Fibroblast of skin of right quadriceps (primary cell): ENCODE data around the gene FAM83F.
"Not testable (repeated sequence)": the region's sequence is repeated elsewhere in the genome, so short reads cannot be mapped to it uniquely, and the experiment has no call there.

Experiments used
- DNase-seq: peaks from one replicate; pipeline ENCODE4 v3.0.0-alpha.2; 2013

FAM83F gene

DNA sequence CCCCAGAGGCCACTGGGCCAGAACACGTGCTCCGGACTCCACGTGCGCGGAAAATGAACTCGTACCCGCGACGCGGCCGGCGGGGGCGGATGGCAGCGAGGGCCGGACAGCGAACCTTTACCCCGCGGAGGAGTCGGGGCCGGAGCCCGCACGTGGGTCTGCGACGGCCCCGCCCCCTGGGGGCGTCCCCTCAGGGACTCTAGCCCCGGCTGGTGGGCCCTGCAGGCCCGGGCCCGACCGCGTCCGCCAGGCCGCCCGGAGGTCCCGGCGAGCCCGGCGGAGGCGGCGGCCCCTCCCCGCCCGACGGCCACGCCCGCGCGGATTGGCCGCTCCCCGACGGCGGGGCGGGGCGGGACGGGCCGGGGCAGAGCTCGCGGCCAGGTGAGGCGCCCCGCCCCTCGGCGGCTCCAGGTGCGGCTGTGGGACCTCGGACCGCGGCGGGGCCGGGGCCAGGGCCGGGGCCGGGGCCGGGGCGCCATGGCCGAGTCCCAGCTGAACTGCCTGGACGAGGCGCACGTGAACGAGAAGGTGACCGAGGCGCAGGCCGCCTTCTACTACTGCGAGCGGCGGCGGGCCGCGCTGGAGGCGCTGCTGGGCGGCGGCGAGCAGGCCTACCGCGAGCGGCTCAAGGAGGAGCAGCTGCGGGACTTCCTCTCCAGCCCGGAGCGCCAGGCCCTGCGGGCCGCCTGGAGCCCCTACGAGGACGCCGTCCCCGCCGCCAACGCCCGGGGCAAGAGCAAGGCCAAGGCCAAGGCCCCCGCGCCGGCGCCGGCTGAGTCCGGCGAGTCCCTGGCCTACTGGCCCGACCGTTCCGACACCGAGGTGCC is at the start of gene FAM83F:
Gene FAM83F, plus strand, starts transcription at position 389 of the 827 bp plus-strand sequence. Its CDS starts 89 bp downstream, at position 478.
- no peak for DNase-seq

DNA sequence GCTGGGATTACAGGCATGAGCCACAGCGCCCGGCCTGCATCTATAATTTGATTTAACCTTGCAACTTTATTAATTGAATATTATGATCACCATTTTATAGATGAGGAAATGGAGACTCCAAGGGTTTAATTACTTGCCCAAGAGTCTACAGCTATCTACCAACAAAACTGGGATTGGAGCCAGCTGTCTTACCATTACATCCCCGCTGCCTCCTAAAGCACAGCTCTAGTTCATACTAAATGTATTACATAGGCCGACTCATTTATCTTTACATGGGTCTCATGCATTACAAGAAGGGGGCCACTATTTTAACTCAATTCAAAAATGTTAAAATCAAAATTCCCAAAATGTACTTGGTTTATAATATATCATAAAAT is 48.6 kb upstream of the FAM83F start:
- no peak for DNase-seq

DNA sequence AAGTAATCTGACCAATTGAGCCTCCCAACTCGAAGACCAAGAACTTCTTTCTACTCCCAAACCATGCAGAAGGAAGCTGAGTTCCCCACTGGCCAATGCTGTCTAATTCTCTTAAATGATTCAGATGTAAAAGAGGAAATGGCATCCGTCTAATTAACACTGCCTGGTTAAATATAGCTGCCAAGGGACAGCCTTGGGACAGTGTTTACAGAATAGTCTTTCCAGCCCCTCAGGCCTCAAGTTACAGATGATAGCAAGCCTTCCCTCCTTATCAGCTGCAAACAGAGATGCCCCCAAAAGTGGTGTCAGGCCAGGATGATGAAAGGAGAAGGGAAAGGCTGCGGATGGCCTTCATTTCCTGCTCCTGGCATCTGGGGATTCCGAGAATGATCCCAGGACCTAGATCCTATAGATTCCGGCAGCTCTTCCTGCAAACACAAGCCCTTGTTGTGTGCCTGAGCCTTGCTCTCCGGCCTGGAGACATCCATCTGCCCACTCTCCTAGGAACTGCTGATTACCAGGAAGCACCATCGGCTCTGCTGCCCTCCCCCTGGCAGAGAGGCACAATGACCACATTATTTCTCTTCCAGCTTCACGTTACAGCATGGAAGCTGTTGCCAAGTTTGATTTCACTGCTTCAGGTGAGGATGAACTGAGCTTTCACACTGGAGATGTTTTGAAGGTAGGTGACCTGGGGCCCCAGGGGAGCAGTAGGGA is 48.1 kb upstream of the FAM83F start:
- DNase-seq, result no peak

DNA sequence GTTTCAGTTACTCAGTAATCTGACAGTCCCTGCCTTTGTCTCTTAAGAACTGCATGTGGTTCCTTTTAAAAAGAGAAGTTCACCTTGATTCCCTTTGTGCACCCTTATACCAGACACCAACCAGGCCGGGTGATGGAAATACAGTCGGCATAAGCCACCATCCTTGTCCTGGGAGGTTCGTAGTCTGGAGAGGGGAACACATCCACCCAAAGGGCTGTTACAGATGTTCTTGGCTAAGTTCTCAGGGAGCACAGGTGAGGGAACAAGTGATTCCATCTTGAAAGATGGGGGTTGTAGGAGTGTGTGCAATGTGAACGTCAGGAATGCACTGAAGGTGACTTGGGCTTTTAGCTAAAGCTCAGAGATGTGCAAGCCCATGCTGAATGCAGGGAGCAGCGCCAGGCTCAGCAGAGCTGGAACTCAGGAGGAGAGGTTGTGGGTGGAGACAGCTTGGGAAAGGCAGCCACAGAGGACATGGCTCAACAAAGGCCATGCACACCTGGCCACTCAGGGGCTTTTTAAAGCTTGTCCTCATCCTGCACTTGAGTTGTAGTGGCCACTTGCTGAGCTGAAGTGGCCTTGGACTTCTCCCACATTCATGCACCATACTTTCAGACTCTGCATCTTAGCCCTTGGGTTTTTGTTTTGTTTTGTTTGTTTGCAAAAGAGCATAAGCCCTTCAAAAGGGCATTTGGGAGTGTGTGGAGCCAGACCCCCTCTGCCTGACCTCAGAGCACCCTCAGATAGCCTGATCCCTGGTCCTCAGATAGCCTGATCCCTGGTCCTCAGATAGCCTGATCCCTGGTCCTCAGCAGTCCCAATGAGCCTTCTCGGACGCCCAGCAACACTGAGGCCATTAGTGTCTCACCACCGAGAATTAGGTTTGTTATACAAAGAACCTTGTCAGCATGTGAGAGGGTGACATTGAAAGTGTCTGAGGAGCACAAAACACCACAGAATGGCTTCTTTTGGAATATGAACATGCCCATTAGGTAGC is 47.2 kb upstream of the FAM83F start:
- no peak for DNase-seq

DNA sequence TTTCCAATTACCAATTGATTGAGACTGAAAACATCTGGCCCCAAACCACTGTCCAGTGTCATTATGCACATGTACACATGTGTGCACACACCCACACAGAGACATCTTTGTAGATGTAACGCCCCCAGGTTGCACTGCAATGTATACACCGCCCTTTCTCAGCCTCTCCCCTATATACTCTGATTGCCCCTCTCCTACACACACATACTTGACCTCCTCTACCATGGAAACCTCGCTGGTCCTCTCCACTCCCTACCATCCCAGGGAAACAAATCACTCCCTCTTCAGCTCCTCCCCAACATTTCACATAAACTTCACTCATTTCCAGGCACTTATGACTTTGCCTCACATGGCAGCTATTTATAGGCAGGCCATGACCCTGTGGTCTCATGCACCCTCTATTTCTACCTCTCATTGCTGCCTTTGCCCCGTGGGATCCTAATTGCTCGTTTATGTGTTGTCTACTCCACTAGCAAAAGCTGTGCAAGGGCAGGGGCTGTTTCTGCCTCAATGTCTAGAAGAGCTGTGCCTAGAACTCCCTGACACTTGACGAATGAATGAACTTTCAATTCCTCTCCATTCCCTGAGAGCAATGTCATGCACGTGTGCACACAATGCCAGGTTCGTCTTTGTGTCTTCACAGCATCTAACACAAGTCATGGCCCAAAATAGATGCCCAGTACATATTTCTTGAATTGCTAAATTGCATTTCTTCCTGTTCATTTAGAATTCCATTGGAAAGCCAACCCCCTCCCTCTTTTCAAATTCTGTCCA is 44.6 kb upstream of the FAM83F start:
- no peak for DNase-seq

DNA sequence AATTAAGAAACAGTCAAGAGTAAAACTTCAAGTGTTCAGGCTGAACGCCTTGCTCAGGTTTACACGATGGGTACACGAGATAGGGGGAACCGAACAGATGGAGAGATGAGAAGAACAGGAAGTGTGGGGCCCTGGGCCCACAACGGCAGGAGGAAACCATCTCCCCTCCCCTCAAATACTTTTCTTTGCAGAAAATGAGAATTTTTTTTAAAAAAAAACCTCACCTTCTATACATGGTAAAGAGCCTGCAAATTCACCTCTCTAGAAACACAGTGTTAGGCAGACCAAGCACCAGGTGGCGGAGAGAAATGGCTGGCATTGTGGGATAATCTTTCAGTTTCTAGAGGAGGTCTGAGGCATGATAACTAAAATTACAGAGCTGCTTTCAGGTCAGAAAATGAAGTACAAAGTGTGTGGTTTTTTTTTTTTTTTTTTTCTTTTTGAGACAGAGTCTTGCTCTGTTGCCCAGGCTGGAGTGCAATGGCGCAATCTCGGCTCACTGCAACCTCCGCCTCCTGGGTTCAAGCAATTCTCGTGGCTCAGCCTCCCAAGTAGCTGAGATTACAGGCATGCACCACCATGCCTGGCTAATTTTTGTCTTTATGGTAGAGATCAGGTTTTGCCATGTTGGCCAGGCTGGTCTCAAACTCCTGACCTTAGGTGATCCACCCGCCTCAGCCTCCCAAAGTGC is 43.0 kb upstream of the FAM83F start:
- DNase-seq, result not testable (repeated sequence)

DNA sequence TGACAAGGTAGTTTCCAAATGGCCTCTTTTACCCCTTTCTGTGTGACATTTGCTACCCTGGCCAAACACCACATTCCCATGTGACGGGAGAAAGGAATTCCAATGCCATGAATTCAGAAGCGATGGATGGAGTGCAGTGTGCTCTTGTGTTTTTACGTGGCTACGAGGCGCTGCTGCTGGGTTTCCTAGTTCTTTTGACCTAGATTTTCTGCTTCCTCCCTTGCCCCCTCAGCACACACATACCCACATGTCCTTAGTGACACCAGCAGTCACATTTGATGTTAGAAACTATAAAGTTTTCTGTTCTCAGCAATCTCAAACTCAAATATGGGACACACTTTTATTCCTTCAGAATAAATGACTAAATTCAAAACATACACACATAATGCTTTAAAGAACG is 42.4 kb upstream of the FAM83F start:
- DNase-seq, result no peak

DNA sequence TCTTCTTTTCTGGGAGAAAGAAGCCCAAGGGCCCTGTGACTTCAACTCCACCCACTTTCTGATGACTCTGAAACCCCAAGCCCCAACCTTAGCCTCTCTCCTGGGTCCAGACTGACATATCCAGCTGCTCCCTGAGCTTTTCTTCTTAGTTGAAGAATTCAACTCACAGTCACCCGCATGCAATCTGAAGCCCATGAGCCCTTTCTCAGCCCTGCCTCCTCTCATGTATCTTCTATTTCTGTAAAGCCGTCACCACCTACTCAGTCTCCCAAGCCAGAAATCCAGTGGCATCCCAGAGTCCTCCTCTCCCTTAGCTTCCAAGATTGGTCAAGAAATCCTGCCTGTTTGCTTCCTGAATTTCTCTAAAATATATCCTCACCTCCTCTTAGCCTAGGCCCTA is 41.7 kb upstream of the FAM83F start:
- DNase-seq, result no peak

DNA sequence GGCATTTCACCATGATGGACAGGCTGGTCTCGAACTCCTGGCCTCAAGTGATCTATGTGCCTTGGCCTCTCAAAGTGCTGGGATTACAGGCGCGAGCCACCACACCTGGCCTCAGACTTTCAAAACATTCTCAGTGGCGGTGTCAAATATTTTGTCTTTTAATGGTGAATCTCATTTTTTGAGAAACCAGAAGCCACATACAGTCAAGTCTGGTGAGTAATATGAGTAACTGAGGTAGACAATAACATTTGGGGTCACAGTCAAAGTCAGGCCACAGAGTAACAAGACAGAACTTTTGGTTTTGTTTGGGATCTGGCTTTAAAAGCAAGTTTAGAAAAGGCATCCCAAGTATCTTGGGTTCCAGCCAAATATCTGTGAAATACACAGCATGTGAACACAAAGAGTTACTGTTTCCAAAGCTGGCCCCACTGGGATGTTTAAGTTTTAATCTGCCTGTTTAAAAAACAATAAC is 40.1 kb upstream of the FAM83F start:
- DNase-seq, result peak; percentile 93

DNA sequence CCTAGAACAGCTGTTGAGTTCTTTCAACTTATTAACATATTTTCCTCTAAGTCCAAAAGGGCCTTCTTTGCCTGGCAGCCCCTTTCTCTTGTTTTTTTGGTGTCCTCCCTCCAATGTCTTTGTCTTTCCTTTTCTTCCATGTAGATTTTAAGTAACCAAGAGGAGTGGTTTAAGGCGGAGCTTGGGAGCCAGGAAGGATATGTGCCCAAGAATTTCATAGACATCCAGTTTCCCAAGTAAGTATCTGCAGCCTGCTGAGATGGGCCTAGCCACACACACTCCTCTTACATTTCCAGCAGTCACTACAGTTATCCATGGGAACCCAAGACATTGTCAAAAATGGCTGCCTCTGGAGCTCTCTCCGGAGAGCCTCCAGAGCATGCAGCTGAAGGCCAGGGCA is 39.1 kb upstream of the FAM83F start:
- DNase-seq, result no peak

DNA sequence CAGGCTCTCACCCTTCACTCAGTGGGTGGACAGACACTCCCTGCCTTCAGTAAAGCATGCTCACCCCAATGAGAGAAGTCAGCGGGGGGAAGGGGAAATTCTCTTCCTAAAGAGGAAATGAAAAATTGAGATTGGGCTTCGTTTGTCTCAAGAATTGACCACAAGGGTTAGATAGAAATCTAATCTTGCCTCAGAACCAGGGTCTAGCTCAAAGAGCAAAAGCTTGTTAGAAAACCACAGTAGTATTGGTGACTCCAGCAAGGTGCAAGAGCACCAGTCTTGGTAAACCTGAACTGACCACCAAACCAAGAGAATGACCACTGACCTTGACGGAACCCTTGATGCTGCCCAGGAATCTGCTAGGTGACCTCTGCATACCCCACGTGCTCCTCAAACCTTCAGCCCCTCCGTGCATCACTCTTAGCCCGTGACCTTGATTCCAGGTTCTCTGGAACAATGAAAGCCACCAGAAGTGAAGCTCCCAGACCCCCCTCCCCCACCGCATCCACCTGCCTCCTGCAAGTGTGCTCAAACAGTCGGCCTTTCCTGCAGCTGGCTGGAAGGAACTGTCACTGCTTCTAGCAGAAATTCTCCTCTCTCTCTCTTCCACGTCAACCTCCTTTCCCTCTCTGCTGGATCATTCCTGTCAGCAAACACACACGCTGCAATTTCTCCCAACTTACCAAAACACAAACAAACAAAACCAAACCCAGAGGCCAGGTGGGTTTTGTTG is 37.7 kb upstream of the FAM83F start:
- DNase-seq, result no peak

DNA sequence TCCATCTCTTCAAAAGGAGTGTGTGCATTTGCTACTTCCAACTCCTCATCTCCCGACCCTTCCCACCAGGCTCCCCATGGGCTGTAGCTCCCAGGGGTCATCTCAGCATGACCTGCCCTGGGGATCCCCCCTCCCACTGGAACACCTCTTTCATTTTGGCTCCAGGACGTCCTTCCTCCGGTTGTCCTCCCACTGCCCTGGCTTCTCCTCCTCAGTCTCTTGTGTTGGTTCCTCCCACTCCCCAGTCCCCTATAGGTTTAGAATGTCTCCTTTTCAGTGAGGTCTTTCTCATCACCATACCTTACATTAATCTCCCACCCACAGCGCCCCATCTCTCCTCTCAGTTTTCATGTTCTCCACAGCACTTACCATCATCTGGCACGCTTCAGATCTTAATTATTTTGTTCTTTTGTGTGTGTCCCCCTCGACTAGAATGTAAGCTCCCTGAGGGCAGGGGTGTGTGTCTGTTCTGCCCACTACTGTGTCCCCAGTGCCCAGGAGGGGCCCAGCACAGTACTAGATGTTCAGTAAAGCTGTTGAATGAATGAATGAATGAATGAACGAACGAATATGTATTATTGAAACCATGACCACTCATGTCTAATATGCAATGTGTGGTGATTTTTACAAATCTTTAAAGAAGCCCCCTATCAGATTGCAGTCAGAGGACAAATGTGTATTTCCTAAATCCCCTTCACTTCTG is 36.6 kb upstream of the FAM83F start:
- no peak for DNase-seq

DNA sequence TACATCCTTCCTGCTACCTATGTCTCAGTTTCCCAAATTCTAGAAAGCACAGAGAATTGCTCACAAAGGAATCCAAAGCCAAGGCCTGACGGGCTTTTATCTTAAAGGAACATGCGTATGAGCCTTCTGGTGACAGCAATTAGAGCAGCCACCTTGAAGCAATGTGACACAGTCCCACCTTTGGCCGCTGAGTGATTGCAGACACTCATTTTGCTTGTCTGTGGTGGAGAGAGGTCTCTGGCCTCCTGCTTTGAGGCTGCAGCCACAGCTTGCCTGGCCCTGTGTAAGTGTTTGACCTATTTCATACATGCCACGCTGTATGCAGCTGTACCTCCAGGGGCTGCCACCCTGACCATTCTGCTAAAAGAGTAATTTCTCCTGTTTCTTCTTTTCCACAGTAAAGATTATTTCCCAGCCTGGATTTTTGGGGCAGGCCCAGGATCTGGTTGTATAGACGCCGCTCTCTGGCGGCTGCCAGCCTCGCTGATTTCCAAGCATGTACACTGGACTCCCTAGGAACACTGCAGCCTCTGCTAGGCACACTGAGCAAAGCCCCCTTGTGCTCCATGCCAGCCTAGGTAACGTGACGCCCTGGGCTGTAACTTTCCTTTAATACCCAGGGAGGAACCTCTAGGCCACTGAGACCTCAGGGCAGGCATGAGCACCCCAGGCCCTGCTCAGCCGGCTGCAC is 35.7 kb upstream of the FAM83F start:
- no peak for DNase-seq

DNA sequence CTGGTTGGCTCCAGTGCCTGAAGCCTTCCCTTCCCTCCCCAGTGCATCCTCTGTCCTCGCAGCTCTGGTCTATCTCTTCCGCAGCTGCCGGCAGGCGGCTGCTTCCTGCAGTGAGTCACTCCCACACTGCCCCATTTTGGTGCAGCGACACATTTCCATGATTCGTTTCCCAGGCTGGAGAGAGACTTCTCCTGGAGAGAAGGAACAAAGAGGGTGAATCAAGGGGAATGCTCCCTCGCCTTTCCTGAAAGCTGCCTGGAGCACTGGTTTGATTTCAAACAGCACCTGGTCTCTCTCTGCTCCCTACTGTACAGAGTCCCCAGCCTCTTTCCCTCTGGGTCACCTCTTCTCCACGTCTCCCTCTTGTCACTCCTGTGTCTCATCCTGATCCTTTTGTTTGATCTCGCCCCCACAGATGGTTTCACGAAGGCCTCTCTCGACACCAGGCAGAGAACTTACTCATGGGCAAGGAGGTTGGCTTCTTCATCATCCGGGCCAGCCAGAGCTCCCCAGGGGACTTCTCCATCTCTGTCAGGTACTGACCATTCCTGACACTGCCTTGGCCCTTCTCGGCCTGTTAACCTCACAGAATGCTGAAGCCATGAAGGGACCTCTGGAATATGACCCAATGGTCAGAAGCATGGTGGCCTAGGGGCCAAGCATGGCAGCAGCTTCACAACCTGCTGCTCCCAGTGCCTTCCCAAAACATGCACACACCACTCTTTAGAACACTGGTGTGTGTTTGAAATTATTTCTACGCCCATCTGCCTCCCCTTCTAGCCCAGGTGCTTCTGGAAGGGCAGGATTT is 34.9 kb upstream of the FAM83F start, which contains the start of gene TMA7B:
Gene TMA7B, plus strand, starts transcription at position 758 of the 808 bp plus-strand sequence. CDS start 3,978 bp downstream, outside the sequence.
- peak; percentile 75 for DNase-seq

DNA sequence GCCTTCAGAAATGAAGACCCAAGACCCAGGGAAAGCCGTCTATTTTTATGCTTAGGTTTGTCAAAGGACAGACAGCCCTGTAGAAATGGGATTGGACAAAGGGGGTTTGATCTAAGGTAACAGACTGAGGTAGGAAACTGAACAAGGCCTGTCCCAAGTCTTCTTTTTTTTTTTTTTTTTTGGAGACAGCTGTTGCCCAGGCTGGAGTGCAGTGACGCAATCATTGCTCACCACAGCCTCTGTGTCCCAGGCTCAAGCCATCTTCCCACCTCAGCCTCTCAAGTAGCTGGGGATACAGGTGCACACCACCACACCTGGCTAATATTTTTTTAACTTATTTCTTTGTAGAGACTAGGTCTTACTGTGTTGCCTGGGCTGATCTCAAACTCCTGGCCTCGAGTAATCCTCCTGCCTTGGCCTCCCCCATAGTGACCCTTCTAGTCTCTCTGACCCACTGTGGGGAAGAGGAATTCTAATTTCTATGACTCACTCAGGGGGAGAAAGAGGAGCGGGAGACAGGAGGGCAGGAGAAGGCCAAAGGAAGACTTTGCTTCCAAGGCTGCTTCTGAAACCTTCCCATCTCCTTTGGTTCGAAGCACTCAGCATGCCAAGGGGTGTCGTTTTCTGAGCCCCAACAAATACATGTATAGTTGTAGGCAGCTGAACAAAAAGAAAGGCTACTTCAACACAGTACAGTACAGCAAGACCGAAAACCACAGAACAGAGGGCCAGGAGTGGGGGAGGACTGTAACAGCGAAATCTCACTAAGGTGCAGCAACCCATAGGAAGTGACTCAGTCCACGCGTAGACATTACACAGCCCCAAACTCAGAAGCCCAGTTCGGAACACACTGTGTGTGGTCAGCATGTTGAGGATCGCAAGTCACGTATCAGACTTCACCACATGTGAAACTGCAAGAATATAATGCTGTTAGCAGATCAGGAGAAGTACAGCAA is 33.7 kb upstream of the FAM83F start:
- DNase-seq, result peak; percentile 97

DNA sequence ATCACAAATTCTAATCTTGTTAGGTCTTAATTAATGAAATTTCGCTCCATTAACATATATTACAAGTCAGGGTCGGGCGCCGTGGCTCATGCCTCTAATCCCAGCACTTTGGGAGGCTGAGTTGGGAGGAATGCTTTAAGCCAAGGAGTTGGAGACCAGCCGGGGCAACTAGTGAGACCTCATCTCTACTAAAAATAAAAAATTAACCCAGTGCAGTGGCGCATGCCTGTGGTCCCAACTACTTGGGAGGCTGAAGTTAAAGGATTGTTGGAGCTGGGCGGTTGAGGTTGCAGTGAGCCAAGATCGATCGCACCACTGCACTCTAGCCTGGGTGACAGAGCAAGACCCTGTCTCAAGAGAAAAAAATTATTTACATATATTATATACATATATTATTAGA is 32.7 kb upstream of the FAM83F start:
- peak; percentile 17 for DNase-seq

DNA sequence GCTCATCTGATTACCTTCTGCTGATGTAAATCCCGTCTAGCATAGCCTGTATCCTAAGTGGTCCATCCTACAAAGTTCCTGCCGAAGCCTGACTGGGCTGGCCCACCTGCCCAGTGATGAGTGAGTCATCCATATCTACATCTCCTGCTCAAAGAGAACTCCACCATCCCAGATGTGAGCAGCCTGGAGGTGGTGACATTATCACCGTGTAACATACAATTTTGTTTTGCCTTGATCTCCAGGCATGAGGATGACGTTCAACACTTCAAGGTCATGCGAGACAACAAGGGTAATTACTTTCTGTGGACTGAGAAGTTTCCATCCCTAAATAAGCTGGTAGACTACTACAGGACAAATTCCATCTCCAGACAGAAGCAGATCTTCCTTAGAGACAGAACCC is 29.0 kb upstream of the FAM83F start:
- DNase-seq, result no peak
